ENCODE data around the gene NAA10.

DNA sequence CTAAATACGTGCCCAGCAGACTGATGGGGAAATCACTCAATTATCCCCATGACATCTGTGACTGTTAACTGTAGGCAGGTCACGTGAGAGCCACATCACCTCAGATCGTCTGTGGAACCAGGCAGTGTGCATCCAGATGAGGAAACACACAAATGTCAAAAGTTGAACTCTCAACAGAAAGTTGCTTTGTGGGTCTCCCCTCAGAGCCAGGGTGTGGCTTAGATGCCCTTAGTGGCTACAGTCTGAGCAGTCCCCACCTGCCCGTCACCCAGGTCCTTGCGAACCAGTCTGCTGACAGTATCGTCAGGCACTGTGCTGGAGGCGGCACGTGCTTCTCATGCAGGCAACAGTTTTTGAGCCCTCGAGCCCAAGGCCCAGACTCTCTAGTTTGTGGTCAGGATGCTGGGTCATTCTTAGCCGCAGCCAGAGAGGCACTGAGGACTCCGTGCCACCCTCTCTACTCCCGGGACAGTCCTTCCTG lies 48.5 kb upstream of the NAA10 start:
- TF ChIP-seq, protein P1, sequence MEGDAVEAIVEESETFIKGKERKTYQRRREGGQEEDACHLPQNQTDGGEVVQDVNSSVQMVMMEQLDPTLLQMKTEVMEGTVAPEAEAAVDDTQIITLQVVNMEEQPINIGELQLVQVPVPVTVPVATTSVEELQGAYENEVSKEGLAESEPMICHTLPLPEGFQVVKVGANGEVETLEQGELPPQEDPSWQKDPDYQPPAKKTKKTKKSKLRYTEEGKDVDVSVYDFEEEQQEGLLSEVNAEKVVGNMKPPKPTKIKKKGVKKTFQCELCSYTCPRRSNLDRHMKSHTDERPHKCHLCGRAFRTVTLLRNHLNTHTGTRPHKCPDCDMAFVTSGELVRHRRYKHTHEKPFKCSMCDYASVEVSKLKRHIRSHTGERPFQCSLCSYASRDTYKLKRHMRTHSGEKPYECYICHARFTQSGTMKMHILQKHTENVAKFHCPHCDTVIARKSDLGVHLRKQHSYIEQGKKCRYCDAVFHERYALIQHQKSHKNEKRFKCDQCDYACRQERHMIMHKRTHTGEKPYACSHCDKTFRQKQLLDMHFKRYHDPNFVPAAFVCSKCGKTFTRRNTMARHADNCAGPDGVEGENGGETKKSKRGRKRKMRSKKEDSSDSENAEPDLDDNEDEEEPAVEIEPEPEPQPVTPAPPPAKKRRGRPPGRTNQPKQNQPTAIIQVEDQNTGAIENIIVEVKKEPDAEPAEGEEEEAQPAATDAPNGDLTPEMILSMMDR (IDR thresholded peaks at IDR 0.05), result no peak
- TF ChIP-seq POLR2A (IDR thresholded peaks at IDR 0.05), result no peak
